ENCODE measurements around the gene WDR43. TPM values are rescaled to one million over a fixed set of nuclear protein-coding genes. Genes with fewer than 3 reads are reported as not detected.

WDR43 gene, protein sequence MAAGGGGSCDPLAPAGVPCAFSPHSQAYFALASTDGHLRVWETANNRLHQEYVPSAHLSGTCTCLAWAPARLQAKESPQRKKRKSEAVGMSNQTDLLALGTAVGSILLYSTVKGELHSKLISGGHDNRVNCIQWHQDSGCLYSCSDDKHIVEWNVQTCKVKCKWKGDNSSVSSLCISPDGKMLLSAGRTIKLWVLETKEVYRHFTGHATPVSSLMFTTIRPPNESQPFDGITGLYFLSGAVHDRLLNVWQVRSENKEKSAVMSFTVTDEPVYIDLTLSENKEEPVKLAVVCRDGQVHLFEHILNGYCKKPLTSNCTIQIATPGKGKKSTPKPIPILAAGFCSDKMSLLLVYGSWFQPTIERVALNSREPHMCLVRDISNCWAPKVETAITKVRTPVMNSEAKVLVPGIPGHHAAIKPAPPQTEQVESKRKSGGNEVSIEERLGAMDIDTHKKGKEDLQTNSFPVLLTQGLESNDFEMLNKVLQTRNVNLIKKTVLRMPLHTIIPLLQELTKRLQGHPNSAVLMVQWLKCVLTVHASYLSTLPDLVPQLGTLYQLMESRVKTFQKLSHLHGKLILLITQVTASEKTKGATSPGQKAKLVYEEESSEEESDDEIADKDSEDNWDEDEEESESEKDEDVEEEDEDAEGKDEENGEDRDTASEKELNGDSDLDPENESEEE
- total RNA-seq (2021; fragmentation: NEBNext Ultra II Directional; extraction: Animal tissue kit (Norgen Biotek cat#: 25700)), result 10 to 100 TPM; 67.8 to 81.1 (median 71.4) TPM
- long read RNA-seq, transcript WDR43-202 (18 exons, 3,533 nt), result major isoform, 24 of 48 reads
- long read RNA-seq, partial matches to known transcripts, result 15 of 48 reads
- long read RNA-seq, other reads (novel, unspliced or antisense), result 9 of 48 reads

DNA sequence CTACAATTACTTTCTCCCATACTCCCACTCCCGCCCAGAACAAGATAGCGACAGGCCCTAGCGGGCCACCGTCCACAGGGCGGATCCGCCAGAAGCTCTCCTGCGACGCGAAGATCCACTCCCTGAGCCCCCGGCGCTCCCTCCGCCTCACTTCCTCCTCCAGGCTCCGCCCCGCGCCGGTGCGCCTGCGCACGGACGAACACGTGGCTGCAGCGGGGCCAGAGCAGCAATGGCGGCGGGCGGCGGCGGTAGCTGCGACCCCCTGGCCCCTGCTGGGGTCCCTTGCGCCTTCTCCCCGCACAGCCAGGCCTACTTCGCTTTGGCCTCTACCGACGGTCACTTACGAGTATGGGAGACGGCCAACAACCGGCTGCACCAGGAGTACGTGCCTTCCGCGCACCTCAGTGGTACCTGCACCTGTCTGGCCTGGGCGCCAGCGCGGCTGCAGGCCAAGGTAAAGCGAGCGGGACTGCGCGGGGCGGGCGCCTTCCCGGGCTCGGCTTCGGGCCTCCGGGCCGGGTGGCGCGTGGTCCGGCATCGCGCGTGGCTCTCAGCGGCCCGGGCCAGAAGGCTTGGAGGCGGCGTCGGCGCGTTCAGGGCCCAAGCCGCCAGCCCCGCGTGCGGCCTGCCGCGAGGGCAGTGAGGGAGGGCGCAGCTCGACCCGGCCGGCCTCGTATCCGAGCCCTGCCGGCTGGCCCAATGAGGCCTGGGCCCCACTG is at the start of gene WDR43:
TSS of gene WDR43 (plus strand) at position 198 of the 719 bp plus-strand sequence. CDS start at position 230, 32 bp downstream.
- peak within 1 kb of the TSS; percentile 92 for H3K27ac Mint-ChIP-seq
- H3K27me3 Mint-ChIP-seq (ENCODE audit: insufficient read depth), result no peaks in the 10 kb centered on the region; the same call in 1 of the 2 replicates
- no peaks in the 10 kb centered on the region for H3K9me3 Mint-ChIP-seq
- peaks cover 41% of the 10 kb centered on the region for H3K4me1 Mint-ChIP-seq (ENCODE audit: low read depth)
- peaks cover 8% of the 10 kb centered on the region for H3K36me3 Mint-ChIP-seq (ENCODE audit: low read depth)
- peak; percentile 99 for DNase-seq
- TF ChIP-seq, protein P1, sequence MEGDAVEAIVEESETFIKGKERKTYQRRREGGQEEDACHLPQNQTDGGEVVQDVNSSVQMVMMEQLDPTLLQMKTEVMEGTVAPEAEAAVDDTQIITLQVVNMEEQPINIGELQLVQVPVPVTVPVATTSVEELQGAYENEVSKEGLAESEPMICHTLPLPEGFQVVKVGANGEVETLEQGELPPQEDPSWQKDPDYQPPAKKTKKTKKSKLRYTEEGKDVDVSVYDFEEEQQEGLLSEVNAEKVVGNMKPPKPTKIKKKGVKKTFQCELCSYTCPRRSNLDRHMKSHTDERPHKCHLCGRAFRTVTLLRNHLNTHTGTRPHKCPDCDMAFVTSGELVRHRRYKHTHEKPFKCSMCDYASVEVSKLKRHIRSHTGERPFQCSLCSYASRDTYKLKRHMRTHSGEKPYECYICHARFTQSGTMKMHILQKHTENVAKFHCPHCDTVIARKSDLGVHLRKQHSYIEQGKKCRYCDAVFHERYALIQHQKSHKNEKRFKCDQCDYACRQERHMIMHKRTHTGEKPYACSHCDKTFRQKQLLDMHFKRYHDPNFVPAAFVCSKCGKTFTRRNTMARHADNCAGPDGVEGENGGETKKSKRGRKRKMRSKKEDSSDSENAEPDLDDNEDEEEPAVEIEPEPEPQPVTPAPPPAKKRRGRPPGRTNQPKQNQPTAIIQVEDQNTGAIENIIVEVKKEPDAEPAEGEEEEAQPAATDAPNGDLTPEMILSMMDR (IDR thresholded peaks at IDR 0.05), result no peak
- H3K4me3 Mint-ChIP-seq, result peak within 1 kb of the TSS; percentile 98

DNA sequence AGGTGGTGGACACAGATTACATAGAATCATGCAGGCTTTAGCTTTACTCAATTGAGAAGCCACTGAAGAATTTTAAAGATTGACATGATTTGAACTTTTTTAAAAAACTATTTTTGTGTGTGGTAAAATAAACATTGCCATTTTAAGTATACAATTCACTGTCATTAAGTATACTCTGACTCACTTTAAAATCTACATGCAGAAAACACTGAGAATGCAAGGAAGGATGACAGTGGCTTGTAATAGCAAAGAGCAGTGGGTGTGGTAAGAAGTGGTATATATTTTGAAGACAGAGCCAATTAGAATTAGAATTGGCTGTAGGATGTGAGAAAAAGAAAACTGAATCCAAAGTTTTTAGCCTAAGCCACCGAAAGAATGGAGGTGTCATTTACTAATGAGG is 39.3 kb upstream of the WDR43 start:
- peaks cover 14% of the 10 kb centered on the region for H3K36me3 Mint-ChIP-seq (ENCODE audit: low read depth)
- H3K27me3 Mint-ChIP-seq (ENCODE audit: insufficient read depth), result no peaks in the 10 kb centered on the region
- peak overlapping the region; percentile 50 for H3K27ac Mint-ChIP-seq
- H3K4me3 Mint-ChIP-seq, result no peak overlapping the region
- H3K9me3 Mint-ChIP-seq, result no peaks in the 10 kb centered on the region
- TF ChIP-seq, protein P1 (IDR thresholded peaks at IDR 0.05), result no peak
- DNase-seq, result peak; percentile 51
- peaks cover 12% of the 10 kb centered on the region for H3K4me1 Mint-ChIP-seq (ENCODE audit: low read depth)

DNA sequence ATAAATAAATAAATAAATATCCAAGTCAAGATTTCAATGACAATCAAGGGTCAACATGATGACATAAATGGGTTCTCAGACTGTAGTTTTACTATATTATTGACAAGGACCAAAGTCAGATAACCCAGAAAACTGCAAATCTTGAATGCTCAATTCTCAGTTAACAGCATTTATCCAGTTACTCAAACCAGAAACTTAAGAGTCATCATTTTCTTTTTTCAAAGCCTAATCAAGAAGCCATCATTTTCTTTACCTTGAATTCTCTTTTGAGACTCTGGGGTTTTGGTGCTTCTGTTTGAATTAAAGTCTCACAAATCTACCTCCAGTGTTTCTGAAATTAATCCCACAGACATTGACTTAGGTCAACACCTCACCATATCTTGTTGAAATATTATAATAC is 38.5 kb upstream of the WDR43 start:
- H3K27ac Mint-ChIP-seq, result no peak overlapping the region
- H3K9me3 Mint-ChIP-seq, result no peaks in the 10 kb centered on the region
- peaks cover 21% of the 10 kb centered on the region for H3K36me3 Mint-ChIP-seq (ENCODE audit: low read depth)
- DNase-seq, result no peak
- no peak overlapping the region for H3K4me3 Mint-ChIP-seq
- peaks cover 12% of the 10 kb centered on the region for H3K4me1 Mint-ChIP-seq (ENCODE audit: low read depth)
- TF ChIP-seq, protein P1 (IDR thresholded peaks at IDR 0.05), result no peak
- no peaks in the 10 kb centered on the region for H3K27me3 Mint-ChIP-seq (ENCODE audit: insufficient read depth)

DNA sequence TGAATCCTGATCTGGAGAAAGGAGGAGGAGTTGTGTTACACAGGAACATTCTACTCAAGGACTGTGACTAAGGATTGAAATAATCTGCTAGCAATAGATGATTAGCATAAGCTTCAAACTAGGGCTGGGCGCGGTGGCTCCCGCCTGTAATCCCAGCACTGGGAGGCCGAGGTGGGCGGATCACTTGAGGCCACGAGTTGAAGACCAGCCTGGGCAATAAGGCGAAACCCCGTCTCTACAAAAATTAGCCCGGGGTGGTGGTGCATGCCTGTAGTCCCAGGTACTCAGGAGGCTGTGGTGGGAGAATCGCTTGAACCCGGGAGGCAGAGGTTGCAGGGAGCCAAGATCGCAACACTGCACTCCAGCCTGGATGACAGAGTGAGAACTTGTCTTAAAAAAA is 25.9 kb upstream of the WDR43 start:
- TF ChIP-seq, protein P1 (IDR thresholded peaks at IDR 0.05), result no peak
- H3K36me3 Mint-ChIP-seq (ENCODE audit: low read depth), result peaks cover 7% of the 10 kb centered on the region; the same call in 1 of the 2 replicates
- no peak overlapping the region for H3K27ac Mint-ChIP-seq
- H3K27me3 Mint-ChIP-seq (ENCODE audit: insufficient read depth), result 0 out of 2 replicates have a peak, but pooled peaks cover 4% of the 10 kb centered on the region
- H3K4me3 Mint-ChIP-seq, result peak overlapping the region; percentile 96
- H3K4me1 Mint-ChIP-seq (ENCODE audit: low read depth), result peaks cover 36% of the 10 kb centered on the region
- H3K9me3 Mint-ChIP-seq, result no peaks in the 10 kb centered on the region
- DNase-seq, result no peak

DNA sequence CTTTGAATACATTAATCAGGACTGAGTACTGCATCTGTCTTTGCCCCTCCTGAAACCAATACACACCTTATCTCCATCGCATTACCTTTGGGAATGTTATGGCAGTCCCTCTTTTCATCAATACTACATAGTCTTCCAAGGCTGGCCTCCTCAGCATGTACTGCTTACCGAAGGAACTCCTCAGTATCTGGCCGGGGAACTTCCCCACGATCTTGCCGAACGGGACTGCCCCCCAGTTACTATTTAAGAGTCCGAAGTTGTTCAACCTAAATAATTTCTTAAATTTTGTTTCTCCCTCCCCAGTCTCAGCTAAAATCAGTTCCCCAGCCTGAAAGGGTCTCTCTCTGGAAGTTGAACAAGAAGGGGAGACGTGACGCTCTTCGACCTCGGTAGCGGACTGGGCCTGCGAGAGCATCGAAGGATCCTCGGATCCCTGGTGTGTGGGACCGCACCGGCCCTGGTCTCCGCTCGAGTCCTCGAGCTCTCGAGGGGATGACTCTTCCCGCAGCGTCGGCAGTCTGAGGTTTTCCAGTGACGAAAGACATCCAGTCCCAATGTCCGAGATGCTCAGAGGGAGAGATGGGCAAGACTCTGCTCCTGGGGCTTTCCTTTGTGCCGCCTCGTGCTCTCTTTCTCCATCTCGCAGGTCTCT is 24.8 kb upstream of the WDR43 start:
- no peaks in the 10 kb centered on the region for H3K9me3 Mint-ChIP-seq
- DNase-seq, result peak; percentile 44
- H3K4me1 Mint-ChIP-seq (ENCODE audit: low read depth), result peaks cover 36% of the 10 kb centered on the region
- TF ChIP-seq, protein P1 (IDR thresholded peaks at IDR 0.05), result no peak
- H3K27ac Mint-ChIP-seq, result peak overlapping the region; percentile 98
- H3K27me3 Mint-ChIP-seq (ENCODE audit: insufficient read depth), result 0 out of 2 replicates have a peak, but pooled peaks cover 4% of the 10 kb centered on the region
- peaks cover 7% of the 10 kb centered on the region; the same call in 1 of the 2 replicates for H3K36me3 Mint-ChIP-seq (ENCODE audit: low read depth)
- peak overlapping the region; percentile 96 for H3K4me3 Mint-ChIP-seq
